ENCODE results near the gene CACHD1.
"Not testable (repeated sequence)": the region's sequence is repeated elsewhere in the genome, so short reads cannot be mapped to it uniquely, and the experiment has no call there.

The CACHD1 gene

GRCh38 chr1:64675718-64676345, 205.9 kb downstream of the CACHD1 start:
- H3K4me3 ChIP-seq (ENCODE audit: low read depth, low read length), result no peak overlapping the region
- no peak for DNase-seq (ENCODE audit: low read depth)

- H3K4me3 ChIP-seq (ENCODE audit: low read depth, low read length), result no peak overlapping the region
- DNase-seq (ENCODE audit: low read depth), result no peak
Observed at GRCh38 chr1:64676386-64676785, 206.5 kb downstream of the CACHD1 start.

- no peak for DNase-seq (ENCODE audit: low read depth)
- H3K4me3 ChIP-seq (ENCODE audit: low read depth, low read length), result no peak overlapping the region
Observed at GRCh38 chr1:64677532-64677931, 207.6 kb downstream of the CACHD1 start.

GRCh38 chr1:64678366-64678765, 208.4 kb downstream of the CACHD1 start:
- no peak overlapping the region for H3K4me3 ChIP-seq (ENCODE audit: low read depth, low read length)
- DNase-seq (ENCODE audit: low read depth), result no peak

- no peak for DNase-seq (ENCODE audit: low read depth)
- H3K4me3 ChIP-seq (ENCODE audit: low read depth, low read length), result no peak overlapping the region
Observed at GRCh38 chr1:64679177-64679576, 209.2 kb downstream of the CACHD1 start.

- DNase-seq (ENCODE audit: low read depth), result no peak
- no peak overlapping the region for H3K4me3 ChIP-seq (ENCODE audit: low read depth, low read length)
Observed at GRCh38 chr1:64680599-64680998, 210.7 kb downstream of the CACHD1 start.

- DNase-seq (ENCODE audit: low read depth), result no peak
- no peak overlapping the region for H3K4me3 ChIP-seq (ENCODE audit: low read depth, low read length)
Observed at GRCh38 chr1:64681043-64681442, 211.1 kb downstream of the CACHD1 start.

- no peak for DNase-seq (ENCODE audit: low read depth)
- H3K4me3 ChIP-seq (ENCODE audit: low read depth, low read length), result no peak overlapping the region
Observed at GRCh38 chr1:64683419-64683818, 213.5 kb downstream of the CACHD1 start.

- no peak for DNase-seq (ENCODE audit: low read depth)
- no peak overlapping the region for H3K4me3 ChIP-seq (ENCODE audit: low read depth, low read length)
Observed at GRCh38 chr1:64685217-64685616, 215.3 kb downstream of the CACHD1 start.

GRCh38 chr1:64685765-64686341, 215.9 kb downstream of the CACHD1 start:
- no peak for DNase-seq (ENCODE audit: low read depth)
- H3K4me3 ChIP-seq (ENCODE audit: low read depth, low read length), result no peak overlapping the region

GRCh38 chr1:64686828-64687724, 217.1 kb downstream of the CACHD1 start:
- DNase-seq (ENCODE audit: low read depth), result no peak
- no peak overlapping the region for H3K4me3 ChIP-seq (ENCODE audit: low read depth, low read length)

- DNase-seq (ENCODE audit: low read depth), result no peak
- no peak overlapping the region for H3K4me3 ChIP-seq (ENCODE audit: low read depth, low read length)
Observed at GRCh38 chr1:64687725-64688327, 217.9 kb downstream of the CACHD1 start.

GRCh38 chr1:64691626-64692025, 221.7 kb downstream of the CACHD1 start:
- no peak overlapping the region for H3K4me3 ChIP-seq (ENCODE audit: low read depth, low read length)
- no peak for DNase-seq (ENCODE audit: low read depth)

GRCh38 chr1:64692911-64693310, 223.0 kb downstream of the CACHD1 start:
- H3K4me3 ChIP-seq (ENCODE audit: low read depth, low read length), result no peak overlapping the region
- DNase-seq (ENCODE audit: low read depth), result no peak

GRCh38 chr1:64693406-64693805, 223.5 kb downstream of the CACHD1 start:
- DNase-seq (ENCODE audit: low read depth), result no peak
- H3K4me3 ChIP-seq (ENCODE audit: low read depth, low read length), result no peak overlapping the region

- DNase-seq (ENCODE audit: low read depth), result no peak
- no peak overlapping the region for H3K4me3 ChIP-seq (ENCODE audit: low read depth, low read length)
Observed at GRCh38 chr1:64696879-64697278, 226.9 kb downstream of the CACHD1 start.

GRCh38 chr1:64699327-64699726, 229.4 kb downstream of the CACHD1 start:
- DNase-seq (ENCODE audit: low read depth), result no peak
- H3K4me3 ChIP-seq (ENCODE audit: low read depth, low read length), result no peak overlapping the region

- no peak overlapping the region for H3K4me3 ChIP-seq (ENCODE audit: low read depth, low read length)
- no peak for DNase-seq (ENCODE audit: low read depth)
Observed at GRCh38 chr1:64701071-64701470, 231.1 kb downstream of the CACHD1 start.

GRCh38 chr1:64701886-64702285, 232.0 kb downstream of the CACHD1 start:
- no peak for DNase-seq (ENCODE audit: low read depth)
- H3K4me3 ChIP-seq (ENCODE audit: low read depth, low read length), result no peak overlapping the region

GRCh38 chr1:64702670-64703069, 232.7 kb downstream of the CACHD1 start:
- not testable (repeated sequence) for DNase-seq (ENCODE audit: low read depth); H3K4me3 ChIP-seq (ENCODE audit: low read depth, low read length)

All from skeletal muscle cell (primary cell).